Hepatocyte (in vitro differentiated cells): ENCODE results near the gene ADGRF3. TPM values are rescaled to one million over a fixed set of nuclear protein-coding genes. Genes with fewer than 3 reads are reported as not detected.
"Not testable (repeated sequence)": the region's sequence is repeated elsewhere in the genome, so short reads cannot be mapped to it uniquely, and the experiment has no call there.

Experiments
- DNase-seq: peaks from one replicate; pipeline ENCODE4 v3.0.0-alpha.2; 2016; ENCODE audit warnings: low spot score
- H2AFZ ChIP-seq: fragments of 200-600 bp; sonication (generic); 2 replicates; pipeline ENCODE4 v1.6.0; 2016; ENCODE audit warnings: antibody characterized with exemption, mild to moderate bottlenecking
- H3K27ac ChIP-seq: fragments of 200-600 bp; sonication (generic); 2 replicates; pipeline ENCODE4 v1.5.1; 2016; ENCODE audit warnings: mild to moderate bottlenecking
- H3K27me3 ChIP-seq: fragments of 200-600 bp; sonication (generic); 2 replicates; pipeline ENCODE4 v1.6.1; 2016
- H3K36me3 ChIP-seq: fragments of 200-600 bp; sonication (generic); replicated peaks from 2 replicates; pipeline ENCODE4 v1.5.1; 2016; ENCODE audit warnings: low read depth; ENCODE audit not compliant: insufficient read depth
- H3K4me1 ChIP-seq: fragments of 200-600 bp; sonication (generic); 2 replicates; pipeline ENCODE4 v1.5.1; 2016; ENCODE audit warnings: mild to moderate bottlenecking, moderate library complexity; ENCODE audit not compliant: insufficient read depth
- H3K4me2 ChIP-seq: fragments of 200-600 bp; sonication (generic); 2 replicates; pipeline ENCODE4 v1.6.0; 2016
- H3K4me3 ChIP-seq: fragments of 200-600 bp; sonication (generic); 2 replicates; pipeline ENCODE4 v1.5.1; 2016; ENCODE audit warnings: mild to moderate bottlenecking
- H3K79me2 ChIP-seq: fragments of 200-600 bp; sonication (generic); 2 replicates; pipeline ENCODE4 v1.6.0; 2017; ENCODE audit warnings: mild to moderate bottlenecking
- H3K9me2 ChIP-seq: fragments of 200-600 bp; sonication (generic); replicated peaks from 2 replicates; pipeline ENCODE4 v1.6.0; 2017; ENCODE audit warnings: mild to moderate bottlenecking; ENCODE audit not compliant: insufficient read depth
- H3K9me3 ChIP-seq: fragments of 200-600 bp; sonication (generic); 2 replicates; pipeline ENCODE4 v1.5.1; 2016; ENCODE audit warnings: low read depth, mild to moderate bottlenecking
- H4K20me1 ChIP-seq: fragments of 200-600 bp; sonication (generic); 2 replicates; pipeline ENCODE4 v1.6.0; 2016; ENCODE audit warnings: mild to moderate bottlenecking; ENCODE audit not compliant: insufficient read depth, poor library complexity, severe bottlenecking
- CTCF ChIP-seq: fragments of 200-600 bp; sonication (generic); IDR thresholded peaks from 2 replicates; pipeline ENCODE4 v1.5.1; 2016; ENCODE audit warnings: antibody characterized with exemption, mild to moderate bottlenecking; ENCODE audit not compliant: poor library complexity
- EZH2 ChIP-seq: fragments of 200-600 bp; sonication (generic); IDR thresholded peaks from 2 replicates; pipeline ENCODE4 v1.6.1; 2016; ENCODE audit warnings: antibody characterized with exemption, mild to moderate bottlenecking, borderline replicate concordance
- EZH2phosphoT487 ChIP-seq: fragments of 200-600 bp; sonication (generic); IDR thresholded peaks from one replicate; pipeline ENCODE4 v1.6.1; 2018; ENCODE audit warnings: antibody characterized with exemption, mild to moderate bottlenecking, low read depth, moderate library complexity; ENCODE audit not compliant: unreplicated experiment, severe bottlenecking
- WGBS: methylation state at CpG from one replicate; pipeline ENCODE4 v1.1.6; 2016; ENCODE audit warnings: low lambda C conversion rate; ENCODE audit errors: missing lambda C conversion rate; 5-methylcytosine and 5-hydroxymethylcytosine counted together
- polyA plus RNA-seq: library from polyadenylated mRNA; unstranded; fragments of >200 nt; fragmentation: Nextera tagmentation; extraction: Ambion mirVana; gene quantifications from 2 replicates; pipeline ENCODE4 v1.2.1, GENCODE V29; 2016
- total RNA-seq: library from RNA; depleted of rRNA; stranded (reverse); fragments of >200 nt; gene quantifications from 2 replicates; pipeline ENCODE4 v1.2.3, GENCODE V29; 2014

The ADGRF3 gene
- total and polyA plus RNA-seq, 2 experiments from 2014 or later = 0.63 to 1.3 TPM

GRCh38 chr2:26326514-26326913 is 20.1 kb downstream of the ADGRF3 start:
- WGBS = 100% methylated on average over 1 of the region's 1 CpG
- no peaks in the 10 kb centered on the region for H3K79me2 ChIP-seq
- H3K27me3 ChIP-seq = no peaks in the 10 kb centered on the region
- no peaks in the 10 kb centered on the region for H3K36me3 ChIP-seq
- H3K27ac ChIP-seq = no peak overlapping the region
- no peaks in the 10 kb centered on the region for H3K9me2 ChIP-seq
- H3K9me3 ChIP-seq = no peaks in the 10 kb centered on the region
- H4K20me1 ChIP-seq = no peaks in the 10 kb centered on the region
- H3K4me2 ChIP-seq = no peak overlapping the region
- H3K4me1 ChIP-seq = no peaks in the 10 kb centered on the region
- no peak for DNase-seq
- no peak overlapping the region for H2AFZ ChIP-seq
- H3K4me3 ChIP-seq = no peak overlapping the region
- TF ChIP-seq EZH2phosphoT487 = no peak
- TF ChIP-seq CTCF = no peak
- TF ChIP-seq EZH2 = no peak

- no peak for TF ChIP-seq EZH2phosphoT487
- TF ChIP-seq EZH2 = no peak
- TF ChIP-seq CTCF = no peak
- no peak overlapping the region for H3K4me3 ChIP-seq
- H3K27me3 ChIP-seq = no peaks in the 10 kb centered on the region
- DNase-seq = no peak
- H3K79me2 ChIP-seq = no peaks in the 10 kb centered on the region
- no peak overlapping the region for H2AFZ ChIP-seq
- H3K4me1 ChIP-seq = no peaks in the 10 kb centered on the region
- no peak overlapping the region for H3K27ac ChIP-seq
- 79% methylated on average over 4 of the region's 4 CpGs for WGBS
- H3K9me3 ChIP-seq = no peaks in the 10 kb centered on the region
- no peaks in the 10 kb centered on the region for H4K20me1 ChIP-seq
- H3K4me2 ChIP-seq = no peak overlapping the region
- H3K9me2 ChIP-seq = no peaks in the 10 kb centered on the region
- no peaks in the 10 kb centered on the region for H3K36me3 ChIP-seq
These were observed 20.7 kb downstream of the ADGRF3 start for GRCh38 chr2:26325851-26326250.

GRCh38 chr2:26324903-26325302 is 21.7 kb downstream of the ADGRF3 start:
- H3K27ac ChIP-seq = no peak overlapping the region
- no peaks in the 10 kb centered on the region for H3K36me3 ChIP-seq
- no peak for TF ChIP-seq CTCF
- TF ChIP-seq EZH2 = no peak
- no peak for TF ChIP-seq EZH2phosphoT487
- no peaks in the 10 kb centered on the region for H3K27me3 ChIP-seq
- H3K9me3 ChIP-seq = no peaks in the 10 kb centered on the region
- 67% methylated on average over 3 of the region's 3 CpGs for WGBS
- H4K20me1 ChIP-seq = no peaks in the 10 kb centered on the region
- no peak for DNase-seq
- no peaks in the 10 kb centered on the region for H3K4me1 ChIP-seq
- H3K4me3 ChIP-seq = no peak overlapping the region
- H3K9me2 ChIP-seq = no peaks in the 10 kb centered on the region
- H2AFZ ChIP-seq = no peak overlapping the region
- no peak overlapping the region for H3K4me2 ChIP-seq
- H3K79me2 ChIP-seq = no peaks in the 10 kb centered on the region

GRCh38 chr2:26324479-26324878 is 22.1 kb downstream of the ADGRF3 start:
- H3K27me3 ChIP-seq, H3K9me2 ChIP-seq, H3K4me3 ChIP-seq, H3K4me2 ChIP-seq, H3K9me3 ChIP-seq, H3K27ac ChIP-seq, H2AFZ ChIP-seq, H4K20me1 ChIP-seq, H3K79me2 ChIP-seq, DNase-seq, H3K4me1 ChIP-seq, H3K36me3 ChIP-seq: not testable (repeated sequence)
